GM19023 (cell line): Measurements from ENCODE around the gene DPY30.

ENCODE experiments used
- ATAC-seq: cut with Tn5 transposase; IDR thresholded peaks from one replicate; pipeline ENCODE4 v1.9.1; 2021; ENCODE audit warnings: mild to moderate bottlenecking, moderate library complexity; ENCODE audit not compliant: unreplicated experiment

The DPY30 gene

DNA sequence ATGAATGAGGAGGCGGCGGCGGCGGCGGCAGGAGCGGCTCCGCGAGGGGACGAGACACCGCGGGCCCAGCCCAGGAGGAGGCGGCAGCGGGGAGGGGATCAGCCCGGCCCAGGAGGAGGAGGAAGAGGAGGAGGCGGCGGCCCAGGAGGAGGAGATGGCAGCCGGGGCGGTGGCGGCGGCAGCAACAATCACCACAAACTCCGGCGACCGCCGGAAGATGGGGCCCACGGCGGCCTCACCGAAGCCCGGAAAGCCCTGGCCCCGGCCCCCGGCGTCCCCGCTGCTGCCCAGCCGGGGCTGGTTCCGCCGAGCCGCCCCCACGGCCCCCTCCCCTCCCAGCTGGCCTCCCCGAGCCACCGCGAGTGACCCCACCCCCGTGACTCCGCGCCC, 29.3 kb downstream of the DPY30 start:
- ATAC-seq, result peak; percentile 64

GRCh38 chr2:32009516-32010256, 29.9 kb downstream of the DPY30 start:
- ATAC-seq, result peak; percentile 33

DNA sequence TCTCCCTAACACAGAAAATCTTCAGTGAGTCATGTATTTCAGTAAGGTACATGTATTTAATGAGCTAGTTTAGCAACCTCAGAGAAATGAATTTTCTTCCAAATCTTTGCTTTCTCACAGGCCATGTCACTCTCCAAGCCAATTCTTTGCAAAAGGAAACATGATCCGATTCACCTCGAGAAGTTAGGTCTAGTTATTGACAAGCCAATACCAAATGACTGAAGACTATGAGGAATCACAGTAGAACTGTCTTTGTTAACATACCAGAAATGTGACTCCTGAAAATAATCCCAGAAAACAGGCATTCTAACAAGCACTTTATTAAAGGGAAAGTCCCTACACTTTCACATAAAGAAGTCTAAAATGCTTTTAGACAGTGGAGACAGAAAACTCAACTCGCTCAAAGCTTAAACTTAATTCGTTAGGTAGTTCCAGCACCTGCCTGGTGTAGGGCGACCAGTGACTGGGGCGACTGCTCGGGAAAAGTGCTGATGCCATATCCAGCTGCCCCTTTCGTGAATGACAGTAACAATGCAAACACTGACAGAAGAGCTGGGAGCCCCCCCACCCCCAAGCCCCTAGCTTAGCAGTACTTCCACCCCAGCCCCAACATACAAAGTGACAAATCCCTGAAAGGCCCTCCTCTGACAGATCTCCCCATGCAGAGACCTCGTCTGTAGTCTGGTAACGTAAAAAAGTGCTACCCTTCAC, 30.6 kb downstream of the DPY30 start:
- no peak for ATAC-seq

DNA sequence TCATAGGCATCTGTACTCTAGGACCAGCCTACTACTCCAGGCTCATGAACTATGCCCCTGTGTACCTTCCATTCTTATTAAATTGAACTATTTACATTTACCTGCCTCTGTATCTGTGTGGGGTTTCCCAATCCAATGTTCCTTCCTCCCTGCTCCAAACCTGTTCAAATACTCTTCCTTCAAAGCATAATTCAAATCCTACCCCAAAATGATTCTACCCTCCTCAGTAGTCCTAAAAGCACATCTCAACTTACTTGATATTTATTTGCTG, 32.5 kb downstream of the DPY30 start:
- no peak for ATAC-seq

GRCh38 chr2:32005371-32005976, 34.1 kb downstream of the DPY30 start:
- ATAC-seq, result no peak

- no peak for ATAC-seq
These were observed 35.8 kb downstream of the DPY30 start for GRCh38 chr2:32003791-32004190.

DNA sequence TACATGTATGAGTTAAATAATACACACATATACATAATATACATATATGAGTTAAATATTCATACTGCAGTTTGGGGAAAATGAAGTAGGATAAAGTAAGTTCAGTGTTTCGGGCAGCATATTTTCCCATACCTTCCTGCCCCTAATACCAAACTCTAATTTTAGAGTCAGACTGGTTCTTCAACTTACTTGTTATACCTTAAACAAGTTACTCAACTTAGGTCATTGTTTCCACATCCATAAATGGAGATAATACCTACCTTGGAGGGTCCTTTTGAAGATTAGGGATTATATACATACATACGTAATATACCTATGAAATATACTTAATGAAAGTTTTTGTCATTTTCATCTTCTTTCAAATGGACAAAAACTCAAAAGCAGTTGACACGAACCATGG, 37.2 kb downstream of the DPY30 start:
- ATAC-seq, result no peak

GRCh38 chr2:31999438-31999837, 40.2 kb downstream of the DPY30 start:
- ATAC-seq, result no peak

DNA sequence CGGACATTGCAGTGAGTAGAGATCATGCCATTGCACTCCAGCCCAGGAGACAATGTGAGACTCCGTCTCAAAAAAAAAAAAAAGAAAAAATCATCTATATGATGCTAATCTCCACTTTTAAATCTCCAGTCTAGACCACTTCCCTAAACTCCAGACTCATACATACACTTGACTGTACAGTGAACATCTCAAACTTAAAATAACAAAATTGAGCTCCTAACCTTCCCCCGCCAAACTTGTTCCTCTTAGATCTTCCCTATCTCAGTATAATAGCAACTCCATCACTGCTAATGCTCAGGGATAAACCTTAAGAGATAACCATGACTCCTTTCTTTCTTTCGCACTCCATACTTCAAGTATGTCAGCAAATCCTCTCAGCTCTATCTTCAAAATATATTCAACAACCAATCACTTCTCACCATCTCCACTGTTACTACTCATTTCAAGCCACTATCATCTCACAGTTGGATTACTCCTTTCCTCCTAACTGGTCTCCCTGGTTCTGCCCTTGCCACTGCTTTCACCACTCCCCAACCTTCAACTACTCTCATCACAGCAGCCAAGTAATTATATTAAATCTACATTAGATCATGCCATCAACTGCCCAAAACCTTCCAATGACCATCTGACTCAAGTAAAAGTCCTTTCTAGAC, 40.7 kb downstream of the DPY30 start:
- no peak for ATAC-seq

- ATAC-seq, result no peak
These were observed 42.0 kb downstream of the DPY30 start for GRCh38 chr2:31997653-31998052.

DNA sequence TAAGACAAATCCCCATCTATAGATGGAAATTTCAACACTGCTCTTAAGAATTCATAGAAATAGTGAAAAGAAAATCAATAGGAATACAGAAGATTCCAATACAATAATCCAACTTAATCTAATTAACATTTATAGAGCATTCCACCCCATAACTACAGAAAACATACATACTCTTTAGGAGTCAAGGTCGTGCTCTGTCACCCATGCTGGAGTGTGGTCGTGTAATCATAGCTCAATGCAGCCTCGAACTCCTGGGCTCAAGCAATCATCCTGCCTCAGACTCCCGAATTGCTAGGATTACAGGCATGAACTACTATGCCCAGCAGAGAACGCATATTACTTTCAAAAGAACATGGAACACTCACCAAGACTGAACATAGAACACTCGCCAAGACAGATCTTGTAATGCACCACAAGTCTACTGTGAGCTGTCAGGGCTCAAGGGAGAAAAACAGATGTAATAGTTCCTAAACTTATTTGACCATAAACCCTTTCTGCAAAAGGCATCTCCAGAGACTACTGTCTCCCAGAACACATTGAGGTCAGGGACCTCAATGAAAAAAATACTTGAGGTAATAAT, 42.9 kb downstream of the DPY30 start:
- no peak for ATAC-seq

DNA sequence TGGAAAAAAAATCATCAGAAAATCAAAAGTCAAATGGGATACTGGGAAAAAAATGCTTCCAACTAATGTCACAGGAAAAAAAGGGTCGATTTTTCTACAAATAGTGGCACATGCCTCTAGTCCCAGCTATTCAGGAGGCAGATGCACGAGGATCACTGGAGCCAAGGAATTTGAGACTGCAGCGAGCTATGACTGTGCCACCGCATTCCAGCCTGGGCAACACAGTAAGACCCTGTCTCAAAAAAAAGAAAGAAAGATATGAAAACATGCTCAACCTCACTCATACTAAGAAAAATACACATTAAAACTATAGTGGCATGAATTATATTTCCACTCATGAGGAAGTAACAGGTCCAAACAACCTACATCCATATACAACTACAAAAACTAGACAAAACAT, 46.7 kb downstream of the DPY30 start:
- no peak for ATAC-seq

DNA sequence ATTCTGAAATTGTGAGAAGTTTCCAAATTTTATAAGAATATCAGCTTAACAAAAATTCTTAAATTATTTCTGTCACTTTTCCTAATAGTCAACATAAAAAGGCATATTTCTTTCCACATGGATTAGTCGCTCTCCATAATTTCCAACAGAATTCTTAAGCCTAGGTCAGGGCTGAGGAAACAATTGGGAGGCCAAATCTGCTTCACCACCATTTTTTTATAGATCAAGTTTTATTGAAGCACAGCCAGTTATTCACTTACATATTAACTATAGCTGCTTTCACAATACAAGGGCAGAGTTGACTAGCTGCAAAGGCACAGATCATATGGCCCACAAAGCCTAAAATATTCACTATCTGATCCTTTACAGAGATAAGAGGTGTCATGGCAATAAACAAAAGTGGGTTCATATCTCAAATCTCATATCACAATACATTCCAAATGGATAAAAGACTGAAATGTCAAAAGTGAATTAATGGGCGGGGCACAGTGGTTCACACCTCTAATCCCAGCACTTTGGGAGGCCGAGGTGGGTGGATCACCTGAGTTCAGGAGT, 47.5 kb downstream of the DPY30 start:
- ATAC-seq, result no peak

DNA sequence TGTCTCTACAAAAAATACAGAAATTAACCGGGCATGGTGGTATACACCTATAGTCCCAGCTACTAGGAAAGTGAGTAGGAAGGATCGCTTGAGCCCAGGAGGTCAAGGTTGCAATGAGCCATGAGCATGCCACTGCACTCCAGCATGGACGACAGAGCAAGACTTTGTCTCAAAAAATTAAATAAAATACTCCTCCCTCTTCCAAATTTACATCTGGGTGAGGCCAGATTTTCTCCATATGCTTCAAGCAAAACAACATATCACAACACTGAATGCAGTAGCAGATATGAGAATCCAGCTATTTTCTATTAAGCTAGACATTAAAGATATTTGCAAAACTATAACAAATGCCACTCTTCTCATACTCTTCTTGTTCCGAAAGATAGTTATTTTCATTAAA, 49.7 kb downstream of the DPY30 start:
- ATAC-seq, result no peak

DNA sequence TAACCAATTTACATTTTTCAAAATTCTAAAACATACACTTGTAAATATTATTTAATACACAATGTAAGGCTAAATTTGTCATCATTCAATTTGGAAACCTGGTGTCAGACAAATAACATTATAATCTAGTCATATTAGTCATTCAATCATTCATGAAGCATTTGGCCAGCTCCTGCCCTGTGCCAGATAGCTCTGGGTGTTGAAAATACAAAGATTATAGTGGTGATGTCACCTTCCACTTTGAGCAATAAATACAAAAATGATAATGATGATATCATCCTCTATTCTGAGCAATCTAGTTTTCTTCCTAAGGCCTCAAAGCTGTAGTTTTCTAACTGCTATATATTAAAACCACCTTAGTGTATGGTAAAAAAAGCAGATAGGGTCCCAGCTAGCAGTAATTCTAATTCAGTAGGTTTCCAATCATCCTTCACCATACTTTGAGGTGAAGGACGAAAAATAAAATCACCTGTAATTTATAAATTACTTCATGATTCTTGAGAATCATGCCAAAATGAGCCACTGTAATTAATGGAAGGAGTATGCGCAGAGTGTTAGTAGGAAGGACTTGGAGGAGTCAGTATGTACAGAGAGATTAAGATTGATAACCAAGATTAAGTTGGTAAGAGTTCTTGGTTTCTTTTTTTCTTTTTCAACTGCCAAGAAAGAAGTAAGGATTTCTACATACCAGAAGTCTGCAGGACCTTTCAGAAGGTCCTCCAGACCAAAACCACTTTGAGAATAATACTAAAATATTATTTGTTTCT, 52.0 kb downstream of the DPY30 start:
- ATAC-seq, result no peak

- ATAC-seq, result no peak
These were observed 52.7 kb downstream of the DPY30 start for GRCh38 chr2:31986906-31987305.

- no peak for ATAC-seq
These were observed 55.7 kb downstream of the DPY30 start for GRCh38 chr2:31983762-31984467.

GRCh38 chr2:31980674-31981356, 58.8 kb downstream of the DPY30 start:
- peak; percentile 100 for ATAC-seq

DNA sequence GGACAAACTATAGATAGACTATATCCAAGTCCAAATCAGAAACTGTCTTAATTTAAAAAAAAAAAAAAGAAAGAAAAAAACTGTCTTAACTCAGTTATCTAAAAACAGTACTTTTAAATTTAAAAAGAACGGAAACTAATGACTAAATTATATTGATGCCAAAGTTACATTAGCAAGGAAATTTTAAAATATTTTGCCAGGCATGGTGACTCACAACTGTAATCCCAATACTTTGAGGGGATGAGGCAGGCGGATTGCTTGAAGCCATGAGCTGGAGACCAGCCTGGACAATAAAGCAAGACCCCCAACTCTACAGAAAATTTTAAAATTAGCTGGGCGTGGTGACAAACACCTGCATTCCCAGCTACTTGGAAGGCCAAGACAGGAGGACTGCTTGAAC, 59.6 kb downstream of the DPY30 start:
- ATAC-seq, result no peak
